ENCODE data around the gene HRK.

GRCh38 chr12:116839287-116839830, 41.9 kb downstream of the HRK start:
- TF ChIP-seq CTCF (conservative IDR thresholded peaks at IDR 0.05) (no peak), ZFX (IDR thresholded peaks at IDR 0.05) (no peak)

All from C4-2B (cell line).